Nephron (organoid): ENCODE measurements around the gene WAPL.

Experiments used
- H3K27ac Mint-ChIP-seq, 3 experiments: 2 replicates each; pipeline ENCODE4 v1.8.0; 2020; ENCODE audit warnings: mixed read lengths in 3 of 3, mild to moderate bottlenecking in 2 of 3, moderate library complexity in 1 of 3
- H3K27me3 Mint-ChIP-seq: 2 replicates; pipeline ENCODE4 v1.8.0; 2021; ENCODE audit warnings: low read depth, mild to moderate bottlenecking, moderate library complexity, mixed read lengths
- H3K36me3 Mint-ChIP-seq: 2 replicates; pipeline ENCODE4 v1.8.0; 2020; ENCODE audit warnings: low read depth, mixed read lengths
- H3K4me1 Mint-ChIP-seq: 2 replicates; pipeline ENCODE4 v1.8.0; 2020; ENCODE audit warnings: mixed read lengths
- H3K4me3 Mint-ChIP-seq, 3 experiments: 2 replicates each; pipeline ENCODE4 v1.8.0; 2020; ENCODE audit warnings: mild to moderate bottlenecking in 3 of 3, mixed read lengths in 3 of 3, moderate library complexity in 2 of 3
- H3K9me3 Mint-ChIP-seq: 2 replicates; pipeline ENCODE4 v1.8.0; 2020; ENCODE audit warnings: mixed read lengths
- CTCF ChIP-seq, 3 experiments: fragments of 200-600 bp; sonication (generic); IDR thresholded peaks; one replicate each; pipeline ENCODE4 v1.5.0; 2021; ENCODE audit warnings: antibody characterized with exemption in 3 of 3; ENCODE audit not compliant: unreplicated experiment in 3 of 3

WAPL gene

GRCh38 chr10:86486856-86487255 lies 34.7 kb downstream of the WAPL start:
- Mint-ChIP-seq H3K9me3 (no peaks in the 10 kb centered on the region), H3K36me3 (peaks cover 50% of the 10 kb centered on the region), H3K27ac (no peak overlapping the region), H3K4me3 (no peak overlapping the region), H3K4me1 (no peaks in the 10 kb centered on the region), H3K27me3 (no peaks in the 10 kb centered on the region)
- TF ChIP-seq CTCF (IDR thresholded peaks at IDR 0.05; ENCODE audit: unreplicated experiment in 3 of 3), result no peak

GRCh38 chr10:86483664-86484063 lies 37.9 kb downstream of the WAPL start:
- no peaks in the 10 kb centered on the region for H3K9me3 Mint-ChIP-seq
- peaks cover 39% of the 10 kb centered on the region for H3K36me3 Mint-ChIP-seq
- no peak for TF ChIP-seq CTCF (IDR thresholded peaks at IDR 0.05; ENCODE audit: unreplicated experiment in 3 of 3)
- H3K27me3 Mint-ChIP-seq, result no peaks in the 10 kb centered on the region
- no peaks in the 10 kb centered on the region for H3K4me1 Mint-ChIP-seq
- H3K27ac Mint-ChIP-seq, result no peak overlapping the region
- no peak overlapping the region for H3K4me3 Mint-ChIP-seq

GRCh38 chr10:86481761-86482160 lies 39.8 kb downstream of the WAPL start:
- Mint-ChIP-seq H3K27me3 (no peaks in the 10 kb centered on the region), H3K9me3 (no peaks in the 10 kb centered on the region), H3K36me3 (peaks cover 28% of the 10 kb centered on the region), H3K4me1 (no peaks in the 10 kb centered on the region), H3K27ac (no peak overlapping the region), H3K4me3 (no peak overlapping the region)
- TF ChIP-seq CTCF (IDR thresholded peaks at IDR 0.05; ENCODE audit: unreplicated experiment in 3 of 3), result no peak

- Mint-ChIP-seq H3K27me3 (no peaks in the 10 kb centered on the region), H3K36me3 (peaks cover 27% of the 10 kb centered on the region), H3K9me3 (no peaks in the 10 kb centered on the region)
Observed at GRCh38 chr10:86480571-86480970, 41.0 kb downstream of the WAPL start.

GRCh38 chr10:86472061-86472460 lies 49.5 kb downstream of the WAPL start:
- Mint-ChIP-seq H3K9me3 (no peaks in the 10 kb centered on the region), H3K27ac (no peak overlapping the region), H3K4me3 (no peak overlapping the region), H3K36me3 (peaks cover 38% of the 10 kb centered on the region), H3K4me1 (no peaks in the 10 kb centered on the region), H3K27me3 (no peaks in the 10 kb centered on the region)
- TF ChIP-seq CTCF (IDR thresholded peaks at IDR 0.05; ENCODE audit: unreplicated experiment in 3 of 3), result no peak

More at GRCh38 chr10:86480571-86480970, 41.0 kb downstream of the WAPL start:
- Mint-ChIP-seq H3K27ac (no peak overlapping the region), H3K4me1 (no peaks in the 10 kb centered on the region), H3K4me3 (no peak overlapping the region)
- TF ChIP-seq CTCF (IDR thresholded peaks at IDR 0.05; ENCODE audit: unreplicated experiment in 3 of 3), result no peak

- Mint-ChIP-seq H3K4me1 (no peaks in the 10 kb centered on the region), H3K27ac (no peak overlapping the region), H3K4me3 (no peak overlapping the region), H3K9me3 (no peaks in the 10 kb centered on the region), H3K36me3 (peaks cover 67% of the 10 kb centered on the region), H3K27me3 (no peaks in the 10 kb centered on the region)
- no peak for TF ChIP-seq CTCF (IDR thresholded peaks at IDR 0.05; ENCODE audit: unreplicated experiment in 3 of 3)
Observed at GRCh38 chr10:86461963-86462804, 59.4 kb downstream of the WAPL start.
